T-cell (primary cell): ENCODE data around the gene ETV5. TPM values are rescaled to one million over a fixed set of nuclear protein-coding genes. Genes with fewer than 3 reads are reported as not detected.
"Not testable (repeated sequence)": the region's sequence is repeated elsewhere in the genome, so short reads cannot be mapped to it uniquely, and the experiment has no call there.

ENCODE experiments used
- ATAC-seq, 4 experiments: fragments of 200-7000 bp in 3 of 4; fragments of 150-1000 bp in 1 of 4; cut with Tn5 transposase; replicated peaks in 1 of 4; 1 replicate in 3 of 4; 2 replicates in 1 of 4; pipeline ENCODE4 v1.10.0; 2021; ENCODE audit warnings: moderate library complexity in 3 of 4, mild to moderate bottlenecking in 2 of 4, moderate number of reproducible peaks in 1 of 4
- CTCF ChIA-PET, 2 donors: fragments of 300-600 bp; sonication (Branson Sonifier 250); formaldehyde crosslinking; loops; one replicate each; lab custom pipeline; 2022; ENCODE audit warnings: antibody characterized with exemption in 2 of 2; lab: Charles Lee
- POLR2A ChIA-PET, 2 donors: fragments of 300-600 bp; sonication (Branson Sonifier 250); formaldehyde crosslinking; loops; one replicate each; lab custom pipeline; 2022; ENCODE audit warnings: antibody characterized with exemption in 2 of 2; lab: Charles Lee
- DNase-seq, 35 experiments: peaks; one replicate each; pipeline versions ENCODE4 v3.0.0 to v3.0.0-alpha.2; 2013 to 2023
- H3K27ac ChIP-seq: one replicate; pipeline ENCODE4 v1.5.1; 2013; ENCODE audit warnings: low read length
- H3K27me3 ChIP-seq, 2 experiments: replicated peaks in 1 of 2; 1 replicate in 1 of 2; 2 replicates in 1 of 2; pipeline versions ENCODE4 v1.6.1 to v1.7.0; 2013; ENCODE audit warnings: low read length in 1 of 2, mixed read lengths in 1 of 2; ENCODE audit not compliant: control insufficient read depth in 2 of 2, insufficient read depth in 2 of 2; ENCODE audit errors: extremely low read depth in 1 of 2
- H3K36me3 ChIP-seq, 2 donors: 1 replicate in 1 of 2; 2 replicates in 1 of 2; pipeline versions ENCODE4 v1.6.1 to v1.7.0; 2013; ENCODE audit warnings: low read length in 1 of 2; ENCODE audit not compliant: control insufficient read depth in 2 of 2, insufficient read depth in 1 of 2; ENCODE audit errors: extremely low read depth in 1 of 2
- H3K4me1 ChIP-seq, 2 experiments: 1 replicate in 1 of 2; 2 replicates in 1 of 2; pipeline versions ENCODE4 v1.6.1 to v1.7.0; 2013; ENCODE audit warnings: low read length in 2 of 2, mixed read lengths in 1 of 2; ENCODE audit not compliant: insufficient read depth in 2 of 2, control insufficient read depth in 1 of 2; ENCODE audit errors: extremely low read depth in 1 of 2
- H3K4me3 ChIP-seq, 2 donors: 1 replicate in 1 of 2; 2 replicates in 1 of 2; pipeline versions ENCODE4 v1.5.1 to v1.7.0; 2013; ENCODE audit warnings: mild to moderate bottlenecking in 2 of 2, low read length in 1 of 2, moderate library complexity in 1 of 2; ENCODE audit not compliant: control insufficient read depth in 1 of 2; ENCODE audit errors: extremely low read depth in 1 of 2
- H3K9me3 ChIP-seq: 2 replicates; pipeline ENCODE4 v1.7.0; 2013
- H3K27ac Mint-ChIP-seq, 2 donors: one replicate each; pipeline ENCODE4 v1.8.0; 2020 to 2021; ENCODE audit warnings: mild to moderate bottlenecking in 2 of 2, mixed read lengths in 2 of 2
- H3K27me3 Mint-ChIP-seq, 2 donors: one replicate each; pipeline ENCODE4 v1.8.0; 2021 to 2022; ENCODE audit warnings: mixed read lengths in 2 of 2
- H3K36me3 Mint-ChIP-seq: one replicate; pipeline ENCODE4 v1.8.0; 2021; ENCODE audit warnings: mixed read lengths
- H3K4me1 Mint-ChIP-seq, 3 donors: one replicate each; pipeline ENCODE4 v1.8.0; 2020 to 2022; ENCODE audit warnings: mixed read lengths in 3 of 3, mild to moderate bottlenecking in 1 of 3
- H3K4me3 Mint-ChIP-seq, 3 donors: one replicate each; pipeline ENCODE4 v1.8.0; 2020 to 2022; ENCODE audit warnings: mild to moderate bottlenecking in 3 of 3, mixed read lengths in 3 of 3, moderate library complexity in 3 of 3
- H3K9me3 Mint-ChIP-seq, 3 donors: one replicate each; pipeline ENCODE4 v1.8.0; 2020 to 2022; ENCODE audit warnings: mixed read lengths in 3 of 3
- WGBS: methylation state at CpG from one replicate; pipeline ENCODE4 v1.1.5; 2013; ENCODE audit warnings: missing lambda C conversion rate; ENCODE audit not compliant: insufficient coverage; 5-methylcytosine and 5-hydroxymethylcytosine counted together
- total RNA-seq, 35 experiments: library from RNA in 6 of 35; stranded (reverse) in 6 of 35; fragments of 120-200 nt in 1 of 35; gene quantifications; one replicate each; pipeline versions ENCODE4 v1.2.1 to v1.2.4 and lab custom pipeline; 2013 to 2026

The ETV5 gene
- total RNA-seq, 5 donors from 2014 or later (not counting 1 experiment from before 2014, with no cell fraction given), result 0.32 to 0.93 (median 0.36) TPM; not detected in 1

- Histone ChIP-seq H3K36me3 (no peaks in the 10 kb centered on the region), H3K9me3 (no peaks in the 10 kb centered on the region), H3K4me3 (no peak overlapping the region), H3K27me3 (no peaks in the 10 kb centered on the region), H3K4me1 (no peaks in the 10 kb centered on the region), H3K27ac (no peak overlapping the region)
- no peaks in the 10 kb centered on the region for H3K36me3 Mint-ChIP-seq
- ChIA-PET POLR2A (no interaction called here), CTCF (interaction anchor here in 1 of 2 donors (0.9 kb wide), 1 partner anchor 58 kb away, joined by 3 read pairs; no protein-coding TSS in a partner anchor)
- no peaks in the 10 kb centered on the region for H3K9me3 Mint-ChIP-seq
- ATAC-seq (no peak), DNase-seq (no peak)
- no peak overlapping the region for H3K27ac Mint-ChIP-seq
- WGBS, result 100% methylated on average over 3 of the region's 6 CpGs
- no peaks in the 10 kb centered on the region for H3K4me1 Mint-ChIP-seq
- H3K27me3 Mint-ChIP-seq, result peaks cover 5 to 8% of the 10 kb centered on the region in 2 donors
- no peak overlapping the region for H3K4me3 Mint-ChIP-seq
Measured at GRCh38 chr3:186024210-186024609, 84.7 kb downstream of the ETV5 start.

GRCh38 chr3:186022931-186023330 is 86.0 kb downstream of the ETV5 start:
- Histone ChIP-seq H3K4me3 (no peak overlapping the region), H3K4me1 (no peaks in the 10 kb centered on the region), H3K9me3 (no peaks in the 10 kb centered on the region), H3K36me3 (no peaks in the 10 kb centered on the region), H3K27me3 (no peaks in the 10 kb centered on the region), H3K27ac (no peak overlapping the region)
- WGBS, result no CpG with 5 or more reads among the region's 3 CpGs
- Mint-ChIP-seq H3K4me3 (no peak overlapping the region), H3K9me3 (no peaks in the 10 kb centered on the region), H3K36me3 (no peaks in the 10 kb centered on the region), H3K27ac (no peak overlapping the region), H3K4me1 (no peaks in the 10 kb centered on the region), H3K27me3 (peaks cover 5 to 8% of the 10 kb centered on the region in 2 donors)
- CTCF ChIA-PET, result no interaction called here
- DNase-seq (no peak), ATAC-seq (no peak)
- POLR2A ChIA-PET, result no interaction called here

GRCh38 chr3:186021673-186022362 is 87.1 kb downstream of the ETV5 start:
- no peaks in the 10 kb centered on the region for H3K36me3 ChIP-seq
- no peaks in the 10 kb centered on the region for H3K36me3 Mint-ChIP-seq
- POLR2A ChIA-PET, result no interaction called here
- H3K4me1 ChIP-seq, result no peaks in the 10 kb centered on the region
- H3K4me3 Mint-ChIP-seq, result no peak overlapping the region
- 100% methylated on average over 4 of the region's 8 CpGs for WGBS
- H3K27me3 ChIP-seq, result peaks cover 0 to 6% of the 10 kb centered on the region in 2 experiments
- no peak overlapping the region for H3K4me3 ChIP-seq
- ATAC-seq, result no peak
- H3K4me1 Mint-ChIP-seq, result no peaks in the 10 kb centered on the region
- peaks cover 5 to 8% of the 10 kb centered on the region in 2 donors for H3K27me3 Mint-ChIP-seq
- no peak overlapping the region for H3K27ac Mint-ChIP-seq
- CTCF ChIA-PET, result no interaction called here
- no peak overlapping the region for H3K27ac ChIP-seq
- DNase-seq, result no peak
- H3K9me3 ChIP-seq, result no peaks in the 10 kb centered on the region
- H3K9me3 Mint-ChIP-seq, result no peaks in the 10 kb centered on the region

- H3K27ac Mint-ChIP-seq, result not testable (repeated sequence)
Measured at GRCh38 chr3:186021250-186021649, 87.6 kb downstream of the ETV5 start.

DNA sequence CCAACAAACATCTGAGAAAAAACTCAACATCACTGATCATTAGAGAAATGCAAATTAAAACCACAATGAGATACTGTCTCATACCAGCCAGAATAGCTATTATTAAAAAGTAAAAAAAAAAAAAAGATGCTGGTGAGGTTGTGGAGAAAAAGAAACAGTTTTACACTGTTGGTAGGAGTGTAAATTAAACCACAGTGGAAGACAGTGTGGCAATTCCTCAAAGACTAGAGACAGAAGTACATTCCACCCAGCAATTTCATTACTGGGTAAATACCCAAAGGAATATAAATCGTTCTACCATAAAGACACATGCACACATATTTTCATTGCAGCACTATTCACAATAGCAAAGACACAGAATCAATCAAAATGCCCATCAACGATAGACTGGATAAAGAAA is 89.6 kb downstream of the ETV5 start:
- H3K4me1 Mint-ChIP-seq, DNase-seq, H3K4me1 ChIP-seq, H3K36me3 Mint-ChIP-seq, ATAC-seq, CTCF ChIA-PET, H3K27me3 ChIP-seq, H3K27ac Mint-ChIP-seq, H3K9me3 ChIP-seq, H3K4me3 Mint-ChIP-seq, H3K9me3 Mint-ChIP-seq, H3K27ac ChIP-seq, H3K36me3 ChIP-seq, H3K4me3 ChIP-seq: not testable (repeated sequence)
- POLR2A ChIA-PET, result interaction anchor here in 1 of 2 donors (0.6 kb wide), 1 partner anchor 940 kb away, joined by 3 read pairs; no protein-coding TSS in a partner anchor
- H3K27me3 Mint-ChIP-seq, result peaks cover 3 to 11% of the 10 kb centered on the region in 2 donors
- WGBS, result no CpG with 5 or more reads among the region's 2 CpGs

More at GRCh38 chr3:186021250-186021649, 87.6 kb downstream of the ETV5 start:
- WGBS, result 100% methylated on average over 1 of the region's 6 CpGs
- H3K9me3 ChIP-seq, H3K4me1 Mint-ChIP-seq, CTCF ChIA-PET, H3K36me3 ChIP-seq, H3K27me3 Mint-ChIP-seq, H3K9me3 Mint-ChIP-seq, ATAC-seq, H3K4me3 ChIP-seq, H3K4me1 ChIP-seq, POLR2A ChIA-PET, H3K36me3 Mint-ChIP-seq, H3K27ac ChIP-seq, H3K4me3 Mint-ChIP-seq, DNase-seq, H3K27me3 ChIP-seq: not testable (repeated sequence)

GRCh38 chr3:186014866-186015265 is 94.0 kb downstream of the ETV5 start:
- H3K36me3 ChIP-seq, result no peaks in the 10 kb centered on the region

More at GRCh38 chr3:186014866-186015265, 94.0 kb downstream of the ETV5 start:
- Histone ChIP-seq H3K27ac (no peak overlapping the region), H3K4me1 (no peaks in the 10 kb centered on the region), H3K27me3 (peaks cover 0 to 16% of the 10 kb centered on the region in 2 experiments), H3K4me3 (no peak overlapping the region), H3K9me3 (no peaks in the 10 kb centered on the region)
- no peaks in the 10 kb centered on the region for H3K4me1 Mint-ChIP-seq
- H3K4me3 Mint-ChIP-seq, result no peak overlapping the region
- ATAC-seq (no peak), DNase-seq (no peak)
- ChIA-PET CTCF (no interaction called here), POLR2A (no interaction called here)
- H3K27ac Mint-ChIP-seq, result no peak overlapping the region
- WGBS, result 50% methylated on average over 1 of the region's 3 CpGs
- no peaks in the 10 kb centered on the region for H3K9me3 Mint-ChIP-seq
- no peaks in the 10 kb centered on the region for H3K36me3 Mint-ChIP-seq
- peaks cover 13 to 28% of the 10 kb centered on the region in 2 donors for H3K27me3 Mint-ChIP-seq
